Stimulated activated CD8-positive, alpha-beta memory T cell treated with anti-CD3 and anti-CD28 coated beads, Interleukin-2, amount 100 ng/mL, for 1 hour (primary cell): ENCODE results near the gene ADGRB2.

Experiments
- DNase-seq, 2 donors: peaks; one replicate each; pipeline ENCODE4 v3.0.0-alpha.2; 2020; ENCODE audit warnings: low read depth in 2 of 2

ADGRB2 gene, protein sequence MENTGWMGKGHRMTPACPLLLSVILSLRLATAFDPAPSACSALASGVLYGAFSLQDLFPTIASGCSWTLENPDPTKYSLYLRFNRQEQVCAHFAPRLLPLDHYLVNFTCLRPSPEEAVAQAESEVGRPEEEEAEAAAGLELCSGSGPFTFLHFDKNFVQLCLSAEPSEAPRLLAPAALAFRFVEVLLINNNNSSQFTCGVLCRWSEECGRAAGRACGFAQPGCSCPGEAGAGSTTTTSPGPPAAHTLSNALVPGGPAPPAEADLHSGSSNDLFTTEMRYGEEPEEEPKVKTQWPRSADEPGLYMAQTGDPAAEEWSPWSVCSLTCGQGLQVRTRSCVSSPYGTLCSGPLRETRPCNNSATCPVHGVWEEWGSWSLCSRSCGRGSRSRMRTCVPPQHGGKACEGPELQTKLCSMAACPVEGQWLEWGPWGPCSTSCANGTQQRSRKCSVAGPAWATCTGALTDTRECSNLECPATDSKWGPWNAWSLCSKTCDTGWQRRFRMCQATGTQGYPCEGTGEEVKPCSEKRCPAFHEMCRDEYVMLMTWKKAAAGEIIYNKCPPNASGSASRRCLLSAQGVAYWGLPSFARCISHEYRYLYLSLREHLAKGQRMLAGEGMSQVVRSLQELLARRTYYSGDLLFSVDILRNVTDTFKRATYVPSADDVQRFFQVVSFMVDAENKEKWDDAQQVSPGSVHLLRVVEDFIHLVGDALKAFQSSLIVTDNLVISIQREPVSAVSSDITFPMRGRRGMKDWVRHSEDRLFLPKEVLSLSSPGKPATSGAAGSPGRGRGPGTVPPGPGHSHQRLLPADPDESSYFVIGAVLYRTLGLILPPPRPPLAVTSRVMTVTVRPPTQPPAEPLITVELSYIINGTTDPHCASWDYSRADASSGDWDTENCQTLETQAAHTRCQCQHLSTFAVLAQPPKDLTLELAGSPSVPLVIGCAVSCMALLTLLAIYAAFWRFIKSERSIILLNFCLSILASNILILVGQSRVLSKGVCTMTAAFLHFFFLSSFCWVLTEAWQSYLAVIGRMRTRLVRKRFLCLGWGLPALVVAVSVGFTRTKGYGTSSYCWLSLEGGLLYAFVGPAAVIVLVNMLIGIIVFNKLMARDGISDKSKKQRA (N-terminal part only)

DNA sequence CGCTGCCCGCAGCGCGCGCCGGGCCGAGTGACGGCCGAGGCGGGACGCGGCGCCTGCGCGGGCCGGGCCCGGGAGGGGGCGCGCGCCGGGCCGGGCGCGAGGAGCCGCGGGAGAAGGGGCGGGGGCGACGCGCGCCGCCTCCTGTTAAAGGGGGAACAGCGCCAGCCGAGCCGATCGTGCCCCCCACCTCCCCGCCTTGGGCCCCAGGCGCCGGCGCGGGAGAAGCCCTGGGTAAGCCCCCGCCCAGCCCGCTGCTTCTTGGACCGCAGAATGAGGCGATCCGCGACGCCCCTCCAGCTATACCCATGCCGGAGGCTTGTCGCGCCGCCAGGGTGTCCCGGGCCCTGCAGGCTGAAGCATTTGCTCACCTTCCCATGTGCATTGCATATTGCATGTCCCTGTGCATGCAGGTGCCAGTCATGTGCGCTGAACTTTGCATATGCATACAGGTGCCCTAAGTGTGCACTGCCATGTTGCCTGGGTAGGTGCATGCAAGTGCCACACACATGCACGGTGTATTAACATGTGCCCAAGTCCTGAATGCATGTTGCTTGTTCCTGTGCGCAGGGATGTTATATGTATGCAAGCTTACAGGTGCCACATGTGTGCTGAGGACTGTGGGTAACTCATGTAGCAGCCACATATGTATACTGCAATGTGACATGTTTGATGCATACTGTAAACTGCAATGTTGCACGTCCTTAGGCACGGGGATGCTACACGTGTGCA, at the start of gene ADGRB2:
Gene ADGRB2 (minus strand): TSS at position 29 of the 729 bp plus-strand sequence. CDS start 7,119 bp downstream, outside the sequence.
- no peak for DNase-seq

DNA sequence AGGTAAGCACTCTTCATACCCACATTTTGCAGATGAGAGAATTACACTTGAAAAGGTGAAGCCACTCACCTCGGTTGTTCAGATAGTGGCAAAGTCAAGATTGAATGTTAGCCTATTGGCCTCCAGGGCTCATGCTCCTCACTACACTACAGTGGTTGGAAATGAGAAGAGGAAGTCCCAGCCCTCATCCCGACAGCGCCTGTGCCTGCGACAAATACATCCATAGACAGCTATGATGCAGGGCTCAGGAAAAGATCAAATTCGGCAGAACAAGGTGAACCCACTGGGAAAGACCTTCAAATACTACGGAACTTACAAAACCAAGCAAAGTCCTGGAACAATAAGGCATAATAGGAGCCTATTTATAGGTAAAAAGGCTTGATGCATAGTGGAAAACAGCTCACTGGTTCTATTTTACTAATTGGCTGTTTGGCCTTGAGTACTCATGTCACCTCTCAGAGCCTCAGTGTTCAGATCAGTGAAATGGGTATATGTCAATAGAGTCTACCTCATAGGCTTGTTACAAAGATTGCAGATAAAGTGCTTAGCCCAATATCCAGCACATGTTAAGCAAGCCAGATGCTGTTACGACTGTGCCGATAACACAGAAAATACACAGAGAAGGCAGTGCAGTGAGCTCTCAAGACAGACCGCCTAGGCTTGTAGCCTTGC, 48.2 kb upstream of the ADGRB2 start:
- no peak for DNase-seq

DNA sequence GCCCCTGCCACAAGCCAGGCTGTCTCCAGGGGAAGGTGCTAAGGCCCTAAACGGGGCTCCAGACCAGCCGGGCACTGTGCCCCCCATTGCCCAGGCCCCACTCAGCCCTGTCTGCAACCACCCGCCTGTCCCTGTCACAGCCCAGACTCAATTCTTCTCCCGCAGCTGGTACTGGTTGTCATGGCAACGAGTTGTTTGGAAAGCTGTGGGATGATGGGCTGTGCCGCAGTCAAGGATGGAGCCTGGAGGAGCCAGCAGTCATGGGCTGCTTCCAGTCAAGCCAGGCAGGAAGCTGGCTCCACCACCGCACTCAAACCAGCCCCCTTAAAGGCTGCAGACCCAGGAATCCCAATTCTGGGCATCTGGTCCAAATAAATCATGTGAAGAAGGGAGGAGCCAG, 47.5 kb upstream of the ADGRB2 start:
- DNase-seq: no peak

DNA sequence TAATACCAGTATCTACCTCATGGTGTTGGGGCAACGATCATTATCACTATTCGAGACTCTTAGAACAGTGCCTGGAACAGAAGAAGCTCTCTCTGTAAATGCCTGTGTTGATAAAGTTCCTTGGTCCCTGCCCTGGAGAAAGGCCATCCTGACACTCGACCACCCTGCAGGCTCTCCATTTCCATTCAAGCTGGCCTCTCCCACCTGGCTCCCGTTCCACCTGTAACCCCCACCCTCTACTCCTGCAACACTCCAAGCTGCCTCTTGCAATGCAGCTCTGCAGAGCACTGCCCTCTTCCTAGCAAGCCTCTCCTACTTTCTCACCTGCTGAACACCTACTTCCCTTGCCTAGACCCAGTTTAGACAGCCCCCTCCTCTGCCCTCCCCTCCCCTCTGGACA, 45.6 kb upstream of the ADGRB2 start:
- no peak for DNase-seq

DNA sequence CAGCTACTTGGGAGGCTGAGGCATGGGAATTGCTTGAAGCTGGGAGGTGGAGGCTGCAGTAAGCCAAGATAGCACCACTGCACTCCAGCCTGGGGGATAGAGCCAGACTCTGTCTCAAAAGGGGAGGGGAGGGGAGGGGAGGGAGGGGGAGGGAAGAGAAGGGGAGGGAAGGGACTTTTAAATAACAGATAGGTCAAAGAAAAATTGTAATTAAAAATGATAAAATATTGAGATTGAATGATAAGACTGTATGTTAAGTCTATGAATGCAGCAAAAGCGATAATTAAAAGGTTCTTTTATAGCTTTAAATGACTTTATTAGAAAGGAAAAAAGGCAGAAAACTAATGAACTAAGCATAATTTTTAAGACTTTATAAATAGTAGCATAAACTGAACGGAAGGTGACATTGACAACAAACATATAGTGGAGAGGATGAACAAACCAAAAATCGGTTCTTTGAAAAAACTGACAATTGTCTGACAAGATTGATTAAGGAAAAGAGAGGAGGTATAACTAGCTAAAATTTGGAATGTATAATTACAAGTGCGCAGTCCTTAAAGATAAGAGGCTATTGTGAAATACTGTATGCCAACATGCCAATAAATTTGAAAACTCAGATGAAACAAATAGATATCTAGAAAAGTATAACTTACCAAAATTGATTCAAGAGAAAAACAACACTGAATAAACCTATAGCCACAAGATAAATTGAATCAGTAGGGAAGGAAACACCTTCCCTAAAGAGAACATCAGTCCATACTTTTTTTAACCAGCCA, 43.3 kb upstream of the ADGRB2 start:
- DNase-seq: no peak

DNA sequence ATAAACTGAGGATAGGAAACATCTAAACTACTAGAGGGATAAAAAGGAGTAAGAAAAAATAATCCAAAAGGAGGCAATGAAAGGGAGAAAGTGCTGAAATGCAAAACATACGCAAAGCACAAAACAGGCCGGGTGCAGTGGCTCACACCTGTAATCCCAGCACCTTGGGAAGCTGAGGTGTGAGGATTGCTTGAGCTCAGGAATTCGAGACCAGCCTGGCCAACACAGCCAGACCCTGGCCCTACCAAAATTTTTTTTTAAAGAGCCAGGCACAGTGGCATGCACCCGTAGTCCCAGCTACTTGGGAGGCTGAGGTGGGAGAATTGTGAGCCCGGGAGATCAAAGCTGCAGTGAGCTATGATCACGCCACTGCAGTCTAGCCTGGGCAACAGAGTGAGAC, 41.2 kb upstream of the ADGRB2 start:
- no peak for DNase-seq

DNA sequence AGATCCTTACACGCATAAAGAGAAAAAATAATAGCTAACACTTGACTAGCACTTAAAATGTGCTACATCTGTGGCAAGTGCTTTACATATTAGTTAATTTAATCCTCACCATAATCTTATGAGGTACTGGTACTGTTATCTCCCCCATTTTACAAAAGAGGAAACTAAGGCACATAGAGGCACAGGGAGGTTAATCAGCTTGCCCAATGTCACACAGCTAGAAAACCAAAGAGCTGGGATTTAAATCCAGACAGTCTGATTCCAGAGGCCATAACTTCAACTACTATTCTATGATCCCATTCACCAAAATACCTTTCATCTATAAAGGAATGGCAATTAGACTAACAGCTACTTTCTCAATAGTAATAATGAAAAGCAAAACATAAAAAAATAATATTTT, 40.0 kb upstream of the ADGRB2 start:
- DNase-seq: no peak

DNA sequence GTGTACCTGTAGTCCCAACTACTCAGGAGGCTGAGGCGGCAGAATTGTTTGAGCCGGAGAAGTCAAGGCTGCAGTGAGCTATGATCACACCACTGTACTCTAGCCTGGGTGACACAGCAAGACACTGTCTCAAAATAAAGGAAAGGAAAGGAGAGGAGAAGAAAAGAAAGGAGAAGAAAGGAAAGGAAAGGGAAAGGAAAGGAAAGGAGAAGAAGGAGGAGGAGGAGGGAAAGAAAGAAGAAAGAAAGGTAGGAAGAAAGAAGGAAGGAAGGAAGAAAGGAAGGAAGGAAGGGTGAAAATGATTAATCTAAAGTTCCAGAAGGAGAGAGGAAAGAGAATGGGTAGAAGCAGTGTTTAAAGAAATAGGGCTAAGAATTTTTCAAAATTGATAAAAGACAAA, 39.5 kb upstream of the ADGRB2 start:
- no peak for DNase-seq

DNA sequence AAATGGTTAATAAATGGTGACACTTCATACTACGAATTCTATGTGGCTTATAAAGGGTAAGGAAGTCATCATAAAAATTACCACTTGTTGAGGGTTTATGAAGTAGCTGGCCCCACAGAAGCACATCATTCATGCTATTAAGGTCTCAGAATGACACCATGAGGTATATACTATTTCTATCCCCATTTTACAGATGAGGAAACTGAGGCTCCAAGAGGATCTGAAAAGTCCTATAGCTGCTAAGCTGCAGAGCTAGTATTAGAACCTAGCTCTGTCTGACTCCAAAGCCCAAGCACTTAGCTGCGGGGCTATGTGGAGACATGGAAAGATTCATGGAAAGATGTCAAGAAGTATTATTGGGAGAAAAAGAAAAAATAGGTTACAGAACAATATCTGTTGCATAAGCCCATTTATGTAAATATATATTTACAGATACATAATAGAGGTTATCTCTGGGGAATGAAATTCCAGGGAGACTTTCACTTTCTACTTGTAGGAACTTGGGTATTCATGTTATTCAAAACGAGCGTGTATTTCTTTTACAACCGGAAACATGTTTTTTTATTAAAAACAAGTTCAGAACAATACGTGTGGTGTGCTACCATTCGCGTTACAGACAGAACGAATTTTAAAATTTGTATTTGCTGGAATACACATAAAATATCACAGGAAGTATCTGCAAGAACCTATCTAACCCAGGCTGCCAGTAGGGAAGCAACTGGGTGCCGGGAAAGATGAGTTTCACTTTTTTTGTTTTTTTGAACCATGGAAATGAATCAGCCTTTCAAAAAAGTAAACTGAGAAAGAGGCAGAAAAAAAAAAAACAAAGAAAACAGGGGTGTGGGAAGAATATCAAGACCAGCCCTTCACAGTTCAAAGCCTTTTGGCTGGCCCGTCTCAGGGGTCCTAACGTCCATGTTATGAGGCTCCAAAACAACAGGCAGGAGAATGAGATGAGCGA, 38.3 kb upstream of the ADGRB2 start:
- DNase-seq: no peak

DNA sequence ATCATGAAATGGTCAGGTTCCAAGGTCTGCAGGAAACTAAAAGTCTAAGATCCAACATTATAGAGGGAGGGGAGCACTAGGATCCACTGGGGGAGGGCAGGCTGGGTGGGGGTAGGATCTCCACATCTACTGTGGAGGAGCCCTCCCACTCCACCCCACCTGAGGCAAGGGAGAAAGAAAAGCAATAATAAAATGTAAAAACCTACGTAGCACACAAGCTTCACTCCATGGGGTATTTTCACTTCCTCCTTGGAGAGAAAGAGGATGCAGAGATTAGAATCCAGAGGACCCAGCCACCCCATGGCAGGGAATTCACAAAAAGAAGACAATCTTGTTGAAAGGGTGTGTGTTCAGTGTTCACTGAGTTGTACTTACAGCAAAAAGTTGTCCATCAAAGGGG, 37.3 kb upstream of the ADGRB2 start:
- DNase-seq: no peak

DNA sequence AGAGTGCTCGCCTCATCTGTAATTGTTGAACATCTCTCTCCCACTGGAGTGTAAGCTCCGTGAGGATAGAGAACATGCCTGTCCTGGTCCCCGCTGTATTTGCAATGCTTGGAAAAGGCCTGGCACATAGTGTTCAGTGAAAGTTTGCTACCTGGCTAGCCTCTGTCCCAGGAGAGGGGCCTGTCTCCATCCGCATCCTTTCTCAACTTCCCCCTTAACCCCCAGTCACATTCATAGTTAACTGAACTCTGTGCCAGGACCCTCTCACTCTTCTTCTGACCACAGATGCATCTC, 36.5 kb upstream of the ADGRB2 start:
- DNase-seq: no peak

DNA sequence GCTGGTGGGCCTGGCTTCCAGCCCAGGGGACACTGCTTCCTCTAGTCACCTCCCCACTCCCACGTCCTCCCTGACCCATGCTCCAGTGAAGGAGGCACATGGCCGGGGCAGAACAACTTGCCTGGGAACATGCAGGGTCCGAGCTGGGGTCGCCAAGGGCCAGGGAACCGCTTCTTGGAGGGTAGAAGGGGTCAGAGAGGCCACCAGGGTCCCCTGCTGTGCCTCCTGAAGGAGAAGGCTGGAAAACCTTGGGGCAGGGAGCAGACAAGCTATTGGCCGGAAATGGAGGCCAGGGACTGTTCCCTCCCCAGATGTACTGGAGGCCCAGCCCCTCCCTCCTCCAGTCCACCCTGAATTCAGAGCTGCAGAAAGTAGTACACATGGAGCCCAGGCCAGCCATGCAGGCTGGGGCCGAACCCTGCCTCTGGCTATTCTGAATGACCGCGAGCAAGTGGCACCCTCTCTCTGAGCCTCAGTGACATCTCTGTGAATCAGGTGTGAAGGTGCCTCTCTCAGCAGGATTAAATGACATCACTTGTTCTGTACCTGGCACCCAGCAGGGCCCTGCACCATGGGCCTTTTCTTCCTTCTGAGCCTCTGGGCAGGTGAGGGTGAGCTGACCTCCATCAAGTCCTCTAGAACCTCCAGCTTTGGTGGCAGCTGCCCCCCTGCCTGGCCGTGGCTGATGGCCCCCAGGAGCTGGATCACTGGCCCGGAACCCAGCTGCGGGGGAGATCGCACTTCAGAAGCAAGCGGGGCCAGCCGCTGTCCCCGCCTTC, 35.9 kb upstream of the ADGRB2 start:
- no peak for DNase-seq

DNA sequence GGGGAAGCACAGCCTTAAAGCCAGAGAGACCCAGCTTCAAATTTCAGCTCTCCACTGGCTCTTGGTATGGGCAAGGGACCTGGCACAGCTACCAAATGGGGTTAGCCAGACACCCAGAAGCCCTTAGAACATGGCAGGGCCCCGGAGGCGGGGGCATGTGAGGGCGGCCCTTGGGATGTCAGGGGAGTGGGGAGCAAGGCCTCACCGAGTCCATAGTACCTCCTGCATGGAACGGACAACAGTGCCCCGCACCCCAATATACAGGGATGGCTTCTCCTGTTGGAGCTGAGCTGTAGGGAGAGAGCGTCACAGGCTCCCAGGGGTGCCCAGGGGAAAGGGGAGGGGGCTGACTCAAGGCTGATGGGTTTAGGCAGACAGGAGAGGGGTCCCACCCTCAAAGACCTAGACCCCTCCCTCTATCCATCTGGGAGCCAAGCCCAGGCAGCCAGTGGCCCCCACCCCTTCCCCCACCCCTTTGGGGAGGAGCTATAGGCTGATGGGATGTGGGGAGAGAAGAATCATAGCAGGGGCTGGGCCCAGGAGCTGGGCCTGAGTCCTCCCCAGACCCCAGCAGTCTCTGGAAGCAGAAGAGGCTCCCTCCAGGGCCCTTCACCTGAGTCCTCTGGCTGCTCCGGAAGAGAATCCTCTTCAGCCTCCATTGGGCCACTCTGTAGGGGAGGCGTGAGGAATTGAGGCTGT, 35.2 kb upstream of the ADGRB2 start:
- DNase-seq: no peak

DNA sequence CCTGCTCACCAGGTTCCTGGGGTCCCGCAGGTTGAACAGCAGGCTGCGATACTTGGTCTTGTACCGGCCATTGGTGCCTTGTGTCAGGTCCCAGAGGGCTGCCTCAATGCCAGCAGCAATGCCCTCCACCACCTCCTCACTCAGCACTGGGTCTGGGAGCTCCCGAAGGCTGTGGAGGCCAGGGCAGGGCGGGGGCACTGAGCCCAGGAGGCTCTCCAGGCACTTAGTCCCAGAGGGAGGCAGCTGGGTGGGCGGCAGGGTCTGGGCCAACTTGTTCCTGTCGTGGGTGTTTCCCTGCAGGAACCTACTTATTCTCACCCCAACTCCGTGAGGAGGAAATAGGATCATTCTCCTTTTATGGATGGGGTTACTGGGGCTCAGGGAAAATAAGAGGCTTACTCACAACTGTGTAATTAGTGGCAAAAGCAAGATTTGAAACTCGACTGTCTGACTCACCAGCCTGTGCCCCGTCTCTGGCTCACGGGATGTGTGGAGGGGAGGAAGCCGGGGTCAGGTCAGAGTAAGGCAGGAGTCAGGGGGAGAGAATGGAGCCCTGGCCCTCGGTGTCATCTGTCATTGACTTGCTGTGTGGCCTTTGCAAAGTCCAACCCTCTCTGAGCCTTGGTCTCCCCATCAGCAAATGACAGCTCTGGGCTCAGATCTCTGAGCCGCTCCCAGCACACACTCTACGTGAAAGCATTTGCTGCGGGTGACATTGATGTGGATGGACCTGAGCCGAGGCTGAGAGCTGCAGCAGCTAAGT, 34.5 kb upstream of the ADGRB2 start:
- no peak for DNase-seq

DNA sequence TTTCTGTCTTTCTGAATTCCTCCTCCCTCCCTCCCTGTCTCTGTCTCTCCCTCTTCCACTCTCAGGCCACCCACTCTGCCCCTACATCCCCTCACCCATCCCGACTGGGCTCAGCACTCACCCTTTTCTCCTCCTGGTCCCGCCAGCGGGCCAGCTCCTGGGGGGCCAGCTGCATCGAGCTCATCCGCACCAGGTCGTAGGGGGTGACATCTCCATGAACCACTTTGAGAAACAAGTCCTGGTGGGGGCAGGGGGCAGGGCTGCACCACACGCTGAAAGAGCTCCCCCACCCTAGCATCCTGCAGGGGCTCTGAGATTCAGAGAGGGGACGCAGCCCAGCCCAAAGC, 33.9 kb upstream of the ADGRB2 start:
- DNase-seq: no peak

DNA sequence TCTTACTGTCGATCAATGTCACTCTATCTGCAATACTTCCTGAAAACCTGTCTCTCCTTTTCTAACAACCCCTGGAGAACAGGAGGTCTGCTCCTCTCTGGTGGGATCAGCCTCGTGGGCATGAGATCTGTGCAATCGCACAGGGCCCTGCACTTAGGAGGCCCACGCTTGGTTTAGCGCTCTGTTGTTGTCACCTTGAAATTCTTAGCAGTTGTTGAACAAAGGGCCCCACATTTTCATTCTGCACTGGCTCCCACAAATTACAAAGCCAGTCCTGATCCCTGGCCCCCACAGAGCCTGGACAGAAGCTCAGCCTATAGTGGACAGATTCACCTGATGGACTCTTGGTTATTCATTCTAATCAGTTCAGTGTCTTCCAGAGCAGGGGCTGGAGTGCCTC, 33.1 kb upstream of the ADGRB2 start:
- DNase-seq: no peak

DNA sequence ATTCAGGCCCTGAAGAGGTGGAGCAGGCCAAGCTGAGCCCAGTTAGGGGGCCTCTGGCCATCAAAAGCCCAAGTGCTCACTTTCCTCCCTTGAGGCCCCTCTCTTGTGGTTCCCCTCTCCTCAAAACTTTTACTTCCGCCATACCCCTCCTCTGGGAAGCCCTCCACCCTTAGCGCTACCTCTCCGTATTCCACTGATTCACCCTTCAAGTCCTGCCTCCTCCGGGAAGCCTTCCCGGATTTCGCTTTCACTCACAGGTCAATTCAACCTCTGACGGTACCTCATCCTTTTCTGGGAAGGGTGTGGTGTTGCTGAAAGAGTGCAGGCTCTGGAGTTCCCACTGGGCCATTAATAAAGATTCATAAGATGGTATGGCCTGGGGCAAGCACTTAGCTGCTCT, 32.6 kb upstream of the ADGRB2 start:
- no peak for DNase-seq
